Hepatocyte (in vitro differentiated cells): Measurements from ENCODE around the gene EXOC2. TPM values are rescaled to one million over a fixed set of nuclear protein-coding genes. Genes with fewer than 3 reads are reported as not detected.

Experiments
- DNase-seq: peaks from one replicate; pipeline ENCODE4 v3.0.0-alpha.2; 2016; ENCODE audit warnings: low spot score
- H2AFZ ChIP-seq: fragments of 200-600 bp; sonication (generic); 2 replicates; pipeline ENCODE4 v1.6.0; 2016; ENCODE audit warnings: antibody characterized with exemption, mild to moderate bottlenecking
- H3K27ac ChIP-seq: fragments of 200-600 bp; sonication (generic); 2 replicates; pipeline ENCODE4 v1.5.1; 2016; ENCODE audit warnings: mild to moderate bottlenecking
- H3K27me3 ChIP-seq: fragments of 200-600 bp; sonication (generic); 2 replicates; pipeline ENCODE4 v1.6.1; 2016
- H3K36me3 ChIP-seq: fragments of 200-600 bp; sonication (generic); replicated peaks from 2 replicates; pipeline ENCODE4 v1.5.1; 2016; ENCODE audit warnings: low read depth; ENCODE audit not compliant: insufficient read depth
- H3K4me1 ChIP-seq: fragments of 200-600 bp; sonication (generic); 2 replicates; pipeline ENCODE4 v1.5.1; 2016; ENCODE audit warnings: mild to moderate bottlenecking, moderate library complexity; ENCODE audit not compliant: insufficient read depth
- H3K4me2 ChIP-seq: fragments of 200-600 bp; sonication (generic); 2 replicates; pipeline ENCODE4 v1.6.0; 2016
- H3K4me3 ChIP-seq: fragments of 200-600 bp; sonication (generic); 2 replicates; pipeline ENCODE4 v1.5.1; 2016; ENCODE audit warnings: mild to moderate bottlenecking
- H3K79me2 ChIP-seq: fragments of 200-600 bp; sonication (generic); 2 replicates; pipeline ENCODE4 v1.6.0; 2017; ENCODE audit warnings: mild to moderate bottlenecking
- H3K9me2 ChIP-seq: fragments of 200-600 bp; sonication (generic); replicated peaks from 2 replicates; pipeline ENCODE4 v1.6.0; 2017; ENCODE audit warnings: mild to moderate bottlenecking; ENCODE audit not compliant: insufficient read depth
- H3K9me3 ChIP-seq: fragments of 200-600 bp; sonication (generic); 2 replicates; pipeline ENCODE4 v1.5.1; 2016; ENCODE audit warnings: low read depth, mild to moderate bottlenecking
- H4K20me1 ChIP-seq: fragments of 200-600 bp; sonication (generic); 2 replicates; pipeline ENCODE4 v1.6.0; 2016; ENCODE audit warnings: mild to moderate bottlenecking; ENCODE audit not compliant: insufficient read depth, poor library complexity, severe bottlenecking
- EZH2 ChIP-seq: fragments of 200-600 bp; sonication (generic); IDR thresholded peaks from 2 replicates; pipeline ENCODE4 v1.6.1; 2016; ENCODE audit warnings: antibody characterized with exemption, mild to moderate bottlenecking, borderline replicate concordance
- EZH2phosphoT487 ChIP-seq: fragments of 200-600 bp; sonication (generic); IDR thresholded peaks from one replicate; pipeline ENCODE4 v1.6.1; 2018; ENCODE audit warnings: antibody characterized with exemption, mild to moderate bottlenecking, low read depth, moderate library complexity; ENCODE audit not compliant: unreplicated experiment, severe bottlenecking
- WGBS: methylation state at CpG from one replicate; pipeline ENCODE4 v1.1.6; 2016; ENCODE audit warnings: low lambda C conversion rate; ENCODE audit errors: missing lambda C conversion rate; 5-methylcytosine and 5-hydroxymethylcytosine counted together
- polyA plus RNA-seq: library from polyadenylated mRNA; unstranded; fragments of >200 nt; fragmentation: Nextera tagmentation; extraction: Ambion mirVana; gene quantifications from 2 replicates; pipeline ENCODE4 v1.2.1, GENCODE V29; 2016
- total RNA-seq: library from RNA; depleted of rRNA; stranded (reverse); fragments of >200 nt; gene quantifications from 2 replicates; pipeline ENCODE4 v1.2.3, GENCODE V29; 2014
- TF ChIP-seq, protein P1 (sequence below): fragments of 200-600 bp; sonication (generic); IDR thresholded peaks from 2 replicates; pipeline ENCODE4 v1.5.1; 2016; ENCODE audit warnings: antibody characterized with exemption, mild to moderate bottlenecking; ENCODE audit not compliant: poor library complexity

The EXOC2 gene
- total and polyA plus RNA-seq, 2 experiments from 2014 or later = 15.4 to 27.0 TPM

DNA sequence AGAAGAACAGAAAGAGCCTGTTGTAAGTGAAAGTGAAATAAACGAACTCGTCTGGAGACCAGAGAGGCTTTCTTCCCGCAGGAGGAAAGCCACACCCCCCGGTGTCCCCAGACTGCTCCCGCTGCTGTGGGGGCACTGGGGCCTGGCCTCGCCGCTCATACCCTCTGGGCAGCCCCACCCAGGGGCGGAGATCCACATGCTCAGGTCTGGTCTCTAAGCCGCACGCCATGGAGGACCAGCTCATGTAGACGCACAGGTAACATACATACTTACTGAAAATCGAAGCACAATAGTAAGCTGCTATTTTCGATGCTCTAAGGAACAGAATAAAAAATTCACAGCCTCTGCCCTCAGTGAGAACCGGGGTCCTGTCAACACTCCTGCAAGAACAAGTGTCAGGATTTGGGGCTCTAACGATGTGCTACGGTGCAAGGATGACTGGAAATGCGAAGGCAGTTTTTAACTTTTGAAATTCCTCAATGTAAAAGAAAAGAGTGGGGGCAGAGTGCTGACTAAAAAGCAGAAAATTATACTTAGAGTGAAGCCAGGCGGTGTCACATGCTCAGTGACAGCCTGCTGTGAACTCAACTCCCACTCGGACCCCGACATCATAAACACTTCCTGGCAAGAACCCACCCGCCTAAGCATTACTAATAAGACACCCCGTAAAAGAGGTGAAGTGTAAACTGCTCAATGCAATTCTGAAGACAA lies 190.9 kb downstream of the EXOC2 start:
- Histone ChIP-seq H3K9me3 (no peaks in the 10 kb centered on the region), H3K9me2 (no peaks in the 10 kb centered on the region), H3K79me2 (no peaks in the 10 kb centered on the region), H3K27me3 (no peaks in the 10 kb centered on the region), H2AFZ (no peak overlapping the region), H3K36me3 (no peaks in the 10 kb centered on the region), H3K27ac (no peak overlapping the region), H3K4me1 (no peaks in the 10 kb centered on the region), H4K20me1 (no peaks in the 10 kb centered on the region), H3K4me2 (no peak overlapping the region), H3K4me3 (no peak overlapping the region)
- 85% methylated on average over 22 of the region's 22 CpGs for WGBS
- TF ChIP-seq EZH2 (no peak), EZH2phosphoT487 (no peak)
- TF ChIP-seq, protein P1, sequence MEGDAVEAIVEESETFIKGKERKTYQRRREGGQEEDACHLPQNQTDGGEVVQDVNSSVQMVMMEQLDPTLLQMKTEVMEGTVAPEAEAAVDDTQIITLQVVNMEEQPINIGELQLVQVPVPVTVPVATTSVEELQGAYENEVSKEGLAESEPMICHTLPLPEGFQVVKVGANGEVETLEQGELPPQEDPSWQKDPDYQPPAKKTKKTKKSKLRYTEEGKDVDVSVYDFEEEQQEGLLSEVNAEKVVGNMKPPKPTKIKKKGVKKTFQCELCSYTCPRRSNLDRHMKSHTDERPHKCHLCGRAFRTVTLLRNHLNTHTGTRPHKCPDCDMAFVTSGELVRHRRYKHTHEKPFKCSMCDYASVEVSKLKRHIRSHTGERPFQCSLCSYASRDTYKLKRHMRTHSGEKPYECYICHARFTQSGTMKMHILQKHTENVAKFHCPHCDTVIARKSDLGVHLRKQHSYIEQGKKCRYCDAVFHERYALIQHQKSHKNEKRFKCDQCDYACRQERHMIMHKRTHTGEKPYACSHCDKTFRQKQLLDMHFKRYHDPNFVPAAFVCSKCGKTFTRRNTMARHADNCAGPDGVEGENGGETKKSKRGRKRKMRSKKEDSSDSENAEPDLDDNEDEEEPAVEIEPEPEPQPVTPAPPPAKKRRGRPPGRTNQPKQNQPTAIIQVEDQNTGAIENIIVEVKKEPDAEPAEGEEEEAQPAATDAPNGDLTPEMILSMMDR = no peak
- no peak for DNase-seq

DNA sequence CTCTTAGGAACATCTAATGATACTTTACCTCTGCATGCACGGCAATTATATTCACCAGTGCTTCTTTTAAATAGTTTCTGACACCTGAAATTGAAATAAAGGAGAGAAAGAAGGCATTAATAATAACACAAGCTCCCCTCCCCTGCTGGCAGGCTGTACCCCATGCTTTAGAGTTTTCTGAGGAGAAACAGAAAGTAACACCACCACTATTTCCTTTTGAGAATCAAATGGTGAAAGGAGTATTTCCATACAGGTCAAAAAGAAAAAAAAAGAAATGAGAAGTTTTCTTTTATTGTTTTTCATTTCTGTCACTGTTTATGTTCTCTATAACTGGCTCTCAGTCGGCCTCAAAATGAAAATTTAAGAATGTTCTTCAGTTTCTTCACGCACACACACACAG lies 193.3 kb downstream of the EXOC2 start:
- H3K9me3 ChIP-seq = no peaks in the 10 kb centered on the region
- WGBS = 94% methylated on average over 3 of the region's 3 CpGs
- no peak for TF ChIP-seq EZH2
- TF ChIP-seq, protein P1 = no peak
- no peak for TF ChIP-seq EZH2phosphoT487
- DNase-seq = no peak
- no peak overlapping the region for H2AFZ ChIP-seq
- H3K4me3 ChIP-seq = no peak overlapping the region
- H3K4me2 ChIP-seq = no peak overlapping the region
- H3K27ac ChIP-seq = no peak overlapping the region
- no peaks in the 10 kb centered on the region for H3K9me2 ChIP-seq
- H3K36me3 ChIP-seq = peaks cover 8% of the 10 kb centered on the region
- no peaks in the 10 kb centered on the region for H3K4me1 ChIP-seq
- no peaks in the 10 kb centered on the region for H3K27me3 ChIP-seq
- H4K20me1 ChIP-seq = no peaks in the 10 kb centered on the region
- H3K79me2 ChIP-seq = no peaks in the 10 kb centered on the region

DNA sequence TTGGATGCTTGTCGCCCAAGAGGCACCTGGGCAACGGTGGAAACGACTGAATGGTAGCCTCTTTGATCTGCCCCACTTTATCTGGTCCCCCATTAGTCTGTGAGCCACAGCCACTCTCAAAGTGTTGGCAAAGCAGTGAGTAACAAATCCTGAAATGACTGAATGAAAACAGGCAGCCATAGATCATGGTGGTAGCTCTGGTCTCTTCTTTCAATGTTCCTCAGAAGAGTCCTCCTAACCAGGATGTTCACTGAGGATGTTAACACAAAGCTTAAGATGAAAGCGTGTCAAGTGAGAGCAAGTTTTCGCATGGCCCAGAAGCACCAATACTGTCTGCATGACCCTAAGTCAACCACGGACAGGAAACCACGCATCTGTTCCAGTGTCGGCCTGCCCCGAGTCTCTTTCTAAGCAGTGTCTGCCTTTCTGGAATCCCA lies 194.1 kb downstream of the EXOC2 start:
- peak; percentile 11 for DNase-seq
- peaks cover 8% of the 10 kb centered on the region for H3K36me3 ChIP-seq
- H3K4me3 ChIP-seq = no peak overlapping the region
- H3K4me2 ChIP-seq = no peak overlapping the region
- H3K27ac ChIP-seq = no peak overlapping the region
- H3K27me3 ChIP-seq = no peaks in the 10 kb centered on the region
- no peaks in the 10 kb centered on the region for H3K79me2 ChIP-seq
- TF ChIP-seq, protein P1 = no peak
- TF ChIP-seq EZH2 (no peak), EZH2phosphoT487 (no peak)
- no peaks in the 10 kb centered on the region for H3K4me1 ChIP-seq
- H2AFZ ChIP-seq = no peak overlapping the region
- 78% methylated on average over 9 of the region's 9 CpGs for WGBS
- no peaks in the 10 kb centered on the region for H4K20me1 ChIP-seq
- no peaks in the 10 kb centered on the region for H3K9me3 ChIP-seq
- H3K9me2 ChIP-seq = no peaks in the 10 kb centered on the region

DNA sequence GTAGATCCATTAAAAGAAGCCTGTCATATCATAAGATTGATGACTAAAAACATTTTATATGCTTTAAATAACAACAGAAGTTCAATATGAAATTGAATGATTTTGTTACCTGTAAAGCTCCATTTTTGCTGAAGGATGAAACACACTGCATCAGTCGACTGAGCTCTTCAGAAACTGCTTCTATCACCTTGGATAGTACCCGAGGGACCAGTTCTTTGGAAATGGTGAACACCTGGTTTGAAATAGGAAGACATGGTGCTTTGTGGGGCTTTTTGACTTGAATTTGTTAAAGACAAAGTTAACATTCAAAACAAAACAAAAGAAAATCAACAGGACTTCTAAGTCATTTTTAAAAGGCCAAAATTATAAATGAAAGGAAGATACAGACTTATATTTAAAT lies 195.7 kb downstream of the EXOC2 start:
- WGBS = 84% methylated on average over 2 of the region's 2 CpGs

More for the DNA sequence above, 195.7 kb downstream of the EXOC2 start:
- TF ChIP-seq EZH2 (no peak), EZH2phosphoT487 (no peak)
- TF ChIP-seq, protein P1 = no peak
- no peaks in the 10 kb centered on the region for H4K20me1 ChIP-seq
- H3K79me2 ChIP-seq = no peaks in the 10 kb centered on the region
- H3K9me3 ChIP-seq = no peaks in the 10 kb centered on the region
- H3K27me3 ChIP-seq = no peaks in the 10 kb centered on the region
- no peak overlapping the region for H3K4me3 ChIP-seq
- no peaks in the 10 kb centered on the region for H3K9me2 ChIP-seq
- no peak overlapping the region for H3K4me2 ChIP-seq
- H3K27ac ChIP-seq = no peak overlapping the region
- no peak for DNase-seq
- H3K4me1 ChIP-seq = no peaks in the 10 kb centered on the region
- H2AFZ ChIP-seq = no peak overlapping the region
- H3K36me3 ChIP-seq = peaks cover 8% of the 10 kb centered on the region
